OCI-M1 (cell line): ENCODE data around the gene C14orf39.

ENCODE experiments used
- DNase-seq: peaks from one replicate; lab custom pipeline; 2025; lab: John Stamatoyannopoulos, UW

Gene C14orf39

GRCh38 chr14:60485598-60486251 is at the start of gene C14orf39:
C14orf39 (minus strand) TSS chr14:60486063; CDS start chr14:60485078, 985 bp downstream.
- peak; percentile 89 for DNase-seq

GRCh38 chr14:60532442-60532841 is 46.6 kb upstream of the C14orf39 start:
- no peak for DNase-seq

- DNase-seq, result no peak
Observed at GRCh38 chr14:60515511-60516289, 29.8 kb upstream of the C14orf39 start.

- no peak for DNase-seq
Observed at GRCh38 chr14:60514741-60515491, 29.1 kb upstream of the C14orf39 start.

- DNase-seq, result no peak
Observed at GRCh38 chr14:60514378-60514740, 28.5 kb upstream of the C14orf39 start.

GRCh38 chr14:60512973-60513571 is 27.2 kb upstream of the C14orf39 start:
- DNase-seq, result no peak

GRCh38 chr14:60512126-60512525 is 26.3 kb upstream of the C14orf39 start:
- DNase-seq, result no peak

GRCh38 chr14:60510951-60511599 is 25.2 kb upstream of the C14orf39 start:
- no peak for DNase-seq

- DNase-seq, result no peak
Observed at GRCh38 chr14:60510254-60510950, 24.5 kb upstream of the C14orf39 start.

GRCh38 chr14:60509438-60510253 is 23.8 kb upstream of the C14orf39 start:
- DNase-seq, result no peak

GRCh38 chr14:60508707-60509437 is 23.0 kb upstream of the C14orf39 start, which contains the start of gene SIX6:
SIX6 (plus strand) TSS chr14:60509146; CDS start chr14:60509399, 253 bp downstream.
- no peak for DNase-seq

- DNase-seq, result no peak
Observed at GRCh38 chr14:60508363-60508706, 22.5 kb upstream of the C14orf39 start.

- no peak for DNase-seq
Observed at GRCh38 chr14:60506985-60507829, 21.3 kb upstream of the C14orf39 start.

- no peak for DNase-seq
Observed at GRCh38 chr14:60506462-60506984, 20.7 kb upstream of the C14orf39 start.

- DNase-seq, result no peak
Observed at GRCh38 chr14:60506010-60506409, 20.1 kb upstream of the C14orf39 start.

GRCh38 chr14:60505448-60505847 is 19.6 kb upstream of the C14orf39 start:
- no peak for DNase-seq

- no peak for DNase-seq
Observed at GRCh38 chr14:60502541-60502940, 16.7 kb upstream of the C14orf39 start.

- DNase-seq, result no peak
Observed at GRCh38 chr14:60495946-60496345, 10.1 kb upstream of the C14orf39 start.
